ENCODE measurements around the gene CBX5. TPM values are rescaled to one million over a fixed set of nuclear protein-coding genes. Genes with fewer than 3 reads are reported as not detected.
"Not testable (repeated sequence)": the region's sequence is repeated elsewhere in the genome, so short reads cannot be mapped to it uniquely, and the experiment has no call there.

Gene CBX5
- total RNA-seq, 1 donor from 2014 or later: 111 TPM

DNA sequence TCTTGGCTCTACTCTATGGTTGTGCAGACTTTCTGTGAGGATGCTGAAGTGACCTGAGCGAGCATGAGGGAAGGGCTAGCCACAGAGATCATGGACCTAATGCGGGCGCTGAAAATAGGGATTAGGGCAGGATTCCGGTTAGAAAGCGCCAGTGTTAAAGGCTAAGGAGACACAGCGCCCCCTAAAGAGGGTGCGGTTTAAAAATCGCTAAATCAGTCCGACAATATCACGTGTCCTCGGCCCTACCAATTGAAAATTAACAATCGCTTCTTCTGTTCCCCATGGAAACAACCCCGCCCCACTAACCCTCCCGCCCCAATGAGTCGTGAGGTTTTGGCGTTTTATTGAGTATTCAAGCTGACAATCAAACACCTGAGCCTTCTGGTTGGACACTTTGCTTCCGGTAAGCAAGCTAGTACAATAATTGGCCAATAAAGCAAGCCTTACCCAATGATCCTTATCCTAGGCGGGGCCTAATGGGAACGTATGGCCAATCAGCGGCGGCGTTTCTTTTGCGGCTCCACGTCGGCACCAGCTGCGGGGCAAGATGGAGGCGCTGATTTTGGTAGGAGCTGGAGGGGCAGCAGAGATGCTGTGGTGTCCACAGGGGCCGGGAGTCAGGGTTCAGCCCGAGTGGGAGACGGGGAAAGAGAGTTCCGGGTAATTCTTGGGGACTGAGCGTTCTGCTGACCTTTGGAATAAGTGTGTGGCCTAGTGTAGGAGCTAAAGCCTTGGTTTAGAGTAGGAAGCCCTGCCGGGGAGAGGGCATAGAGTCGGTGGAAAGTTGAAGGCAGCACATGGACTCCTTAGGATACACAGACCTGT, 44.9 kb upstream of the CBX5 start, which contains the start of gene COPZ1:
Gene COPZ1 (plus strand): TSS at position 515 of the 825 bp plus-strand sequence. CDS start 33 bp downstream, at position 548.
- FAIRE-seq (peak; percentile 76), DNase-seq (ENCODE audit: low read depth) (peak; percentile 100)
- H3K27me3 Mint-ChIP-seq (ENCODE audit: low read depth, unreplicated experiment): no peaks in the 10 kb centered on the region
- peak within 1 kb of the TSS; percentile 99 for H3K4me3 Mint-ChIP-seq (ENCODE audit: unreplicated experiment)
- Histone ChIP-seq H3K79me2 (ENCODE audit: insufficient read depth, low read length) (peaks cover 40% of the 10 kb centered on the region), H3K4me1 (ENCODE audit: insufficient read depth, low read length) (peaks cover 17% of the 10 kb centered on the region), H3K9me3 (ENCODE audit: insufficient read depth, low read depth, low read length) (no peaks in the 10 kb centered on the region), H3K9ac (ENCODE audit: low read length) (peak within 1 kb of the TSS; percentile 99), H3K4me3 (ENCODE audit: insufficient read depth, low read depth, low read length) (peak within 1 kb of the TSS; percentile 94), H2AFZ (ENCODE audit: low read depth, low read length) (peak within 1 kb of the TSS; percentile 89), H3K36me3 (ENCODE audit: insufficient read depth, low read length) (no peaks in the 10 kb centered on the region), H3K27me3 (ENCODE audit: insufficient read depth, low read length) (no peaks in the 10 kb centered on the region), H3K4me2 (ENCODE audit: low read length) (peak within 1 kb of the TSS; percentile 90), H4K20me1 (ENCODE audit: insufficient read depth, low read length) (no peaks in the 10 kb centered on the region), H3K27ac (ENCODE audit: low read depth, low read length) (peak within 1 kb of the TSS; percentile 97)
- H3K36me3 Mint-ChIP-seq (ENCODE audit: low read depth, unreplicated experiment): peaks cover 3% of the 10 kb centered on the region
- TF ChIP-seq EZH2 (IDR thresholded peaks at IDR 0.05; ENCODE audit: insufficient read depth, low read length) (no peak), CTCF (IDR thresholded peaks at IDR 0.05; ENCODE audit: insufficient read depth, low read depth, low read length) (peak; percentile 83)
- H3K9me3 Mint-ChIP-seq (ENCODE audit: unreplicated experiment): no peaks in the 10 kb centered on the region
- H3K27ac Mint-ChIP-seq (ENCODE audit: unreplicated experiment): peak within 1 kb of the TSS; percentile 100
- peaks cover 15% of the 10 kb centered on the region for H3K4me1 Mint-ChIP-seq (ENCODE audit: low read depth, unreplicated experiment)

- no peak for DNase-seq (ENCODE audit: low read depth)
- Histone ChIP-seq H3K36me3 (ENCODE audit: insufficient read depth, low read length) (no peaks in the 10 kb centered on the region), H3K4me1 (ENCODE audit: insufficient read depth, low read length) (peaks cover 2% of the 10 kb centered on the region), H3K4me2 (ENCODE audit: low read length) (no peak overlapping the region), H3K27ac (ENCODE audit: low read depth, low read length) (no peak overlapping the region), H3K27me3 (ENCODE audit: insufficient read depth, low read length) (no peaks in the 10 kb centered on the region), H3K4me3 (ENCODE audit: insufficient read depth, low read depth, low read length) (no peak overlapping the region), H3K9ac (ENCODE audit: low read length) (no peak overlapping the region), H4K20me1 (ENCODE audit: insufficient read depth, low read length) (no peaks in the 10 kb centered on the region), H3K9me3 (ENCODE audit: insufficient read depth, low read depth, low read length) (no peaks in the 10 kb centered on the region), H2AFZ (ENCODE audit: low read depth, low read length) (no peak overlapping the region), H3K79me2 (ENCODE audit: insufficient read depth, low read length) (peaks cover 10% of the 10 kb centered on the region)
- Mint-ChIP-seq H3K27ac (ENCODE audit: unreplicated experiment) (no peak overlapping the region), H3K27me3 (ENCODE audit: low read depth, unreplicated experiment) (peaks cover 5% of the 10 kb centered on the region), H3K9me3 (ENCODE audit: unreplicated experiment) (no peaks in the 10 kb centered on the region), H3K36me3 (ENCODE audit: low read depth, unreplicated experiment) (peaks cover 3% of the 10 kb centered on the region), H3K4me1 (ENCODE audit: low read depth, unreplicated experiment) (peaks cover 2% of the 10 kb centered on the region), H3K4me3 (ENCODE audit: unreplicated experiment) (peak overlapping the region; percentile 1)
- TF ChIP-seq EZH2 (IDR thresholded peaks at IDR 0.05; ENCODE audit: insufficient read depth, low read length) (no peak), CTCF (IDR thresholded peaks at IDR 0.05; ENCODE audit: insufficient read depth, low read depth, low read length) (no peak)
- no peak for FAIRE-seq
Observed at GRCh38 chr12:54321363-54321762, 41.4 kb upstream of the CBX5 start.

DNA sequence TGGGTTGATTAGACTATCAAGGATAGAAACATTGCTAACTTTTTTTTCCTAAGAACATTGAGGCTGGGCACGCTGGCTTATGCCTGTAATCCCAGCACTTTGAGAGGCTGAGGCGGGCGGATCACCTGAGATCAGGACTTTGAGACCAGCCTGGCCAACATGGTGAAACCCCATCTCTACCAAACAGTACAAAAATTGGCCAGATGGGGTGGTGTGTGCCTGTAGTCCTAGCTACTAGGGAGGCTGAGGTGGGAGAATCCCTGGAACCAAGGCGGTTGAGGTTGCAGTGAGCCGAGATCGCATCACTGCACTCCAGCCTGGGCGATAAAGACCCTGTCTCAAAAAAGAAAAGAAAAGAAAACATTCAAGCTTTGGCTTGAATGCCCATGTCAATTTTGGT, 32.4 kb upstream of the CBX5 start:
- H3K27me3 ChIP-seq (ENCODE audit: insufficient read depth, low read length); H4K20me1 ChIP-seq (ENCODE audit: insufficient read depth, low read length); H3K36me3 Mint-ChIP-seq (ENCODE audit: low read depth, unreplicated experiment); H3K4me1 ChIP-seq (ENCODE audit: insufficient read depth, low read length); H3K9ac ChIP-seq (ENCODE audit: low read length); H3K36me3 ChIP-seq (ENCODE audit: insufficient read depth, low read length); DNase-seq (ENCODE audit: low read depth); H3K27me3 Mint-ChIP-seq (ENCODE audit: low read depth, unreplicated experiment); H3K9me3 Mint-ChIP-seq (ENCODE audit: unreplicated experiment); H3K27ac Mint-ChIP-seq (ENCODE audit: unreplicated experiment); H3K4me1 Mint-ChIP-seq (ENCODE audit: low read depth, unreplicated experiment); H2AFZ ChIP-seq (ENCODE audit: low read depth, low read length); H3K4me2 ChIP-seq (ENCODE audit: low read length); H3K4me3 ChIP-seq (ENCODE audit: insufficient read depth, low read depth, low read length); H3K9me3 ChIP-seq (ENCODE audit: insufficient read depth, low read depth, low read length); FAIRE-seq; H3K79me2 ChIP-seq (ENCODE audit: insufficient read depth, low read length); H3K27ac ChIP-seq (ENCODE audit: low read depth, low read length); H3K4me3 Mint-ChIP-seq (ENCODE audit: unreplicated experiment): not testable (repeated sequence)

Data from astrocyte (in vitro differentiated cells and primary cell).